Caco-2 (cell line): ENCODE results near the gene EPHB2. TPM values are rescaled to one million over a fixed set of nuclear protein-coding genes. Genes with fewer than 3 reads are reported as not detected.

Source experiments
- BruUV-seq: library from RNA; stranded (reverse); fragments of 400-500 nt; replicated peaks from 2 replicates; lab custom pipeline; 2021; lab: Mats Ljungman, UMichigan
- CTCF ChIA-PET: fragments of 300-600 bp; sonication (Branson Sonifier 250); formaldehyde crosslinking; loops from one replicate; lab custom pipeline; 2022; ENCODE audit warnings: antibody characterized with exemption; lab: Charles Lee
- POLR2A ChIA-PET: fragments of 300-600 bp; sonication (Branson Sonifier 250); formaldehyde crosslinking; loops from one replicate; lab custom pipeline; 2022; ENCODE audit warnings: antibody characterized with exemption; lab: Charles Lee
- DNase-seq, 2 experiments: peaks; one replicate each; pipeline versions ENCODE4 v3.0.0 to v3.0.0-alpha.2; 2020 to 2022
- H3K27me3 ChIP-seq: replicated peaks from 2 replicates; pipeline ENCODE4 v1.6.0; 2011; ENCODE audit warnings: low read length; ENCODE audit not compliant: control insufficient read depth, insufficient read depth
- H3K36me3 ChIP-seq: 2 replicates; pipeline ENCODE4 v1.5.1; 2011; ENCODE audit warnings: low read length; ENCODE audit not compliant: control insufficient read depth, insufficient read depth
- H3K4me1 ChIP-seq: fragments of 250-450 bp; sonication (Bioruptor Pico); 2 replicates; pipeline ENCODE4 v1.5.1; 2020; ENCODE audit warnings: mild to moderate bottlenecking
- H3K4me3 ChIP-seq: 2 replicates; pipeline ENCODE4 v1.5.1; 2011; ENCODE audit warnings: low read depth, mild to moderate bottlenecking, control low read depth, low read length
- H3K9me3 ChIP-seq: fragments of 250-450 bp; sonication (Bioruptor Pico); 2 replicates; pipeline ENCODE4 v1.5.1; 2020; ENCODE audit warnings: mild to moderate bottlenecking, moderate library complexity
- H3K27ac Mint-ChIP-seq: one replicate; pipeline ENCODE4 v1.8.0; 2022; ENCODE audit warnings: mixed read lengths; ENCODE audit not compliant: unreplicated experiment
- H3K27me3 Mint-ChIP-seq: one replicate; pipeline ENCODE4 v1.8.0; 2022; ENCODE audit warnings: mixed read lengths; ENCODE audit not compliant: insufficient read depth, unreplicated experiment
- H3K36me3 Mint-ChIP-seq: one replicate; pipeline ENCODE4 v1.8.0; 2022; ENCODE audit warnings: mild to moderate bottlenecking, mixed read lengths; ENCODE audit not compliant: insufficient read depth, unreplicated experiment
- H3K4me1 Mint-ChIP-seq: one replicate; pipeline ENCODE4 v1.8.0; 2022; ENCODE audit warnings: low read depth, mixed read lengths; ENCODE audit not compliant: unreplicated experiment
- H3K4me3 Mint-ChIP-seq: one replicate; pipeline ENCODE4 v1.8.0; 2022; ENCODE audit warnings: mild to moderate bottlenecking, moderate library complexity, mixed read lengths; ENCODE audit not compliant: unreplicated experiment
- H3K9me3 Mint-ChIP-seq: one replicate; pipeline ENCODE4 v1.8.0; 2022; ENCODE audit warnings: mixed read lengths; ENCODE audit not compliant: unreplicated experiment
- intact Hi-C: fragments of 100-400 bp; cut with micrococcal nuclease; formaldehyde crosslinking; loops from one replicate; pipeline ENCODE4 v1.10.0; 2022; ENCODE audit not compliant: unreplicated experiment
- total RNA-seq: library from RNA; stranded (reverse); gene quantifications from 2 replicates; pipeline ENCODE4 v1.2.3, GENCODE V29; 2022
- TF ChIP-seq, protein P1 (sequence below), 2 experiments: fragments of 200-600 bp in 1 of 2; IDR thresholded peaks; 1 replicate in 1 of 2; 2 replicates in 1 of 2; pipeline versions ENCODE4 v1.5.1 to v1.8.0; 2011 to 2022; ENCODE audit warnings: antibody characterized with exemption in 1 of 2, control low read depth in 1 of 2, inconsistent platforms in 1 of 2, low read depth in 1 of 2, low read length in 1 of 2, mild to moderate bottlenecking in 1 of 2, moderate library complexity in 1 of 2; ENCODE audit not compliant: insufficient read depth in 1 of 2, severe bottlenecking in 1 of 2, unreplicated experiment in 1 of 2

Gene EPHB2
- total RNA-seq, 1 experiment from 2014 or later = 30.1 TPM

DNA sequence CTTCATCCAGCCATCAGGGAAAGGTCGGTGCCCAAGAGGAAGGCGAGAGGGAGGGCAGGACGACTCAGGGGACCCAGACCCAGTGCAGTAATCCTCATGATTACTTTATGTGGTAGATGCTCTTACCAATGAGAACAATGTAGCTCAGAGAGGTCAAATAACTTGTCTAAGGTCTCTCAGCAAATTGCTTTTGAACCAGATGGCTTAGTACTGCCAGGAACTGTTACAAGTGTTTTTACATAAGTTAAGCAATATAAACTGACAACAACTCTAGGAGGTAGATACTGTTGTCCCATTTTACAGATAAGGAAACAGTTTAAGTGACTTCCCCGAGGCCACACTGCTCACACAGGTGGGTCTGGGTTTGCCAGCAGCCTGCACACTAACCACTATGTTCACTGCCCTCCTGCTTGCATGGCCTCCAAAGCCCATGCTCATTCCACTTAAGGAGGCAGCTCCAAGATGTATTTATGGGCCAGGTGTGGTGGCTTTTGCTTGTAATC lies 150.3 kb downstream of the EPHB2 start:
- Mint-ChIP-seq H3K36me3 (peaks cover 7% of the 10 kb centered on the region), H3K27me3 (no peaks in the 10 kb centered on the region), H3K4me1 (no peaks in the 10 kb centered on the region), H3K4me3 (no peak overlapping the region), H3K9me3 (no peaks in the 10 kb centered on the region), H3K27ac (no peak overlapping the region)
- DNase-seq = no peak
- no peaks in the 10 kb centered on the region for H3K27me3 ChIP-seq
- intact Hi-C loops = loop anchor here (1.0 to 5.0 kb wide), 2 partner anchors 70 to 159 kb away; no protein-coding TSS in a partner anchor
- TF ChIP-seq, protein P1, sequence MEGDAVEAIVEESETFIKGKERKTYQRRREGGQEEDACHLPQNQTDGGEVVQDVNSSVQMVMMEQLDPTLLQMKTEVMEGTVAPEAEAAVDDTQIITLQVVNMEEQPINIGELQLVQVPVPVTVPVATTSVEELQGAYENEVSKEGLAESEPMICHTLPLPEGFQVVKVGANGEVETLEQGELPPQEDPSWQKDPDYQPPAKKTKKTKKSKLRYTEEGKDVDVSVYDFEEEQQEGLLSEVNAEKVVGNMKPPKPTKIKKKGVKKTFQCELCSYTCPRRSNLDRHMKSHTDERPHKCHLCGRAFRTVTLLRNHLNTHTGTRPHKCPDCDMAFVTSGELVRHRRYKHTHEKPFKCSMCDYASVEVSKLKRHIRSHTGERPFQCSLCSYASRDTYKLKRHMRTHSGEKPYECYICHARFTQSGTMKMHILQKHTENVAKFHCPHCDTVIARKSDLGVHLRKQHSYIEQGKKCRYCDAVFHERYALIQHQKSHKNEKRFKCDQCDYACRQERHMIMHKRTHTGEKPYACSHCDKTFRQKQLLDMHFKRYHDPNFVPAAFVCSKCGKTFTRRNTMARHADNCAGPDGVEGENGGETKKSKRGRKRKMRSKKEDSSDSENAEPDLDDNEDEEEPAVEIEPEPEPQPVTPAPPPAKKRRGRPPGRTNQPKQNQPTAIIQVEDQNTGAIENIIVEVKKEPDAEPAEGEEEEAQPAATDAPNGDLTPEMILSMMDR (IDR thresholded peaks at IDR 0.05; ENCODE audit: insufficient read depth in 1 of 2, low read depth in 1 of 2, low read length in 1 of 2, severe bottlenecking in 1 of 2, unreplicated experiment in 1 of 2) = no peak
- H3K36me3 ChIP-seq = no peaks in the 10 kb centered on the region
- no TSS peak for BruUV-seq
- CTCF ChIA-PET = interaction anchor here (0.9 to 1.2 kb wide), 4 partner anchors 44 to 156 kb away, joined by 3 to 7 read pairs (median 3); no protein-coding TSS in a partner anchor
- no peaks in the 10 kb centered on the region for H3K4me1 ChIP-seq
- POLR2A ChIA-PET = no interaction called here
- no peak overlapping the region for H3K4me3 ChIP-seq
- H3K9me3 ChIP-seq = no peaks in the 10 kb centered on the region

GRCh38 chr1:22861764-22862440 lies 151.3 kb downstream of the EPHB2 start:
- H3K4me1 ChIP-seq = no peaks in the 10 kb centered on the region
- DNase-seq = peak; percentile 42 to 48
- POLR2A ChIA-PET = no interaction called here
- H3K9me3 ChIP-seq = no peaks in the 10 kb centered on the region
- Mint-ChIP-seq H3K27me3 (no peaks in the 10 kb centered on the region), H3K36me3 (peaks cover 13% of the 10 kb centered on the region), H3K9me3 (no peaks in the 10 kb centered on the region), H3K27ac (no peak overlapping the region), H3K4me3 (no peak overlapping the region), H3K4me1 (no peaks in the 10 kb centered on the region)
- BruUV-seq = no TSS peak
- H3K27me3 ChIP-seq = no peaks in the 10 kb centered on the region
- CTCF ChIA-PET = interaction anchor here (0.7 to 1.4 kb wide), 10 partner anchors 11 to 187 kb away, joined by 3 to 16 read pairs (median 4); no protein-coding TSS in a partner anchor
- TF ChIP-seq, protein P1 (IDR thresholded peaks at IDR 0.05; ENCODE audit: insufficient read depth in 1 of 2, low read depth in 1 of 2, low read length in 1 of 2, severe bottlenecking in 1 of 2, unreplicated experiment in 1 of 2) = peak; percentile 74 to 79
- intact Hi-C loops = loop anchor here (1.0 to 5.0 kb wide), 2 partner anchors 71 to 160 kb away; no protein-coding TSS in a partner anchor
- H3K36me3 ChIP-seq = peaks cover under 1% of the 10 kb centered on the region; the same call in 1 of the 2 replicates
- H3K4me3 ChIP-seq = no peak overlapping the region

- POLR2A ChIA-PET = no interaction called here
- no peaks in the 10 kb centered on the region for H3K9me3 ChIP-seq
- intact Hi-C loops = loop anchor here (5.0 kb wide), 1 partner anchor 160 kb away; no protein-coding TSS in a partner anchor
- no TSS peak for BruUV-seq
- H3K4me1 ChIP-seq = no peaks in the 10 kb centered on the region
- Mint-ChIP-seq H3K36me3 (peaks cover 22% of the 10 kb centered on the region), H3K27ac (no peak overlapping the region), H3K9me3 (no peaks in the 10 kb centered on the region), H3K27me3 (no peaks in the 10 kb centered on the region), H3K4me3 (no peak overlapping the region), H3K4me1 (no peaks in the 10 kb centered on the region)
- peaks cover 2% of the 10 kb centered on the region; the same call in 1 of the 2 replicates for H3K36me3 ChIP-seq
- no peaks in the 10 kb centered on the region for H3K27me3 ChIP-seq
- CTCF ChIA-PET = interaction anchor here (0.6 to 1.4 kb wide), 3 partner anchors 74 to 220 kb away, joined by 3 to 16 read pairs (median 6); no protein-coding TSS in a partner anchor
- TF ChIP-seq, protein P1 (IDR thresholded peaks at IDR 0.05; ENCODE audit: insufficient read depth in 1 of 2, low read depth in 1 of 2, low read length in 1 of 2, severe bottlenecking in 1 of 2, unreplicated experiment in 1 of 2) = no peak
- no peak overlapping the region for H3K4me3 ChIP-seq
- no peak for DNase-seq
These were observed 152.1 kb downstream of the EPHB2 start for GRCh38 chr1:22862752-22863151.
